AG04449 (cell line): ENCODE measurements around the gene ZNF774.

Experiments
- CTCF ChIA-PET: fragments of 350-600 bp; formaldehyde crosslinking; extraction: SDS; loops from one replicate; lab custom pipeline; 2021; ENCODE audit warnings: antibody characterized with exemption; lab: Yijun Ruan, JAX
- POLR2A ChIA-PET: fragments of 400-600, 350-600 bp; formaldehyde crosslinking; extraction: SDS; loops from one replicate; lab custom pipeline; 2020; ENCODE audit warnings: antibody characterized with exemption, inconsistent platforms; lab: Yijun Ruan, JAX
- DNase-seq: peaks from one replicate; pipeline ENCODE4 v3.0.0-alpha.2; 2010; ENCODE audit warnings: low read depth, low spot score
- H3K4me3 ChIP-seq: 2 replicates; pipeline ENCODE4 v1.5.1; 2011; ENCODE audit warnings: low read depth, mild to moderate bottlenecking, control low read depth, low read length
- CTCF ChIP-seq: IDR thresholded peaks from one replicate; pipeline ENCODE4 v1.5.1; 2011; ENCODE audit warnings: mild to moderate bottlenecking, moderate library complexity, low read length, control low read depth, inconsistent platforms; ENCODE audit not compliant: insufficient read depth; ENCODE audit errors: missing control alignments

ZNF774 gene

GRCh38 chr15:90315278-90315982 lies 36.7 kb upstream of the ZNF774 start:
- H3K4me3 ChIP-seq, result no peak overlapping the region
- DNase-seq, result no peak
- POLR2A ChIA-PET, result no interaction called here
- CTCF ChIA-PET, result interaction anchor here (0.7 to 6.8 kb wide), 5 partner anchors 11 to 332 kb away, joined by 3 to 86 read pairs (median 5); no protein-coding TSS in a partner anchor
- no peak for TF ChIP-seq CTCF

GRCh38 chr15:90316139-90316538 lies 35.9 kb upstream of the ZNF774 start:
- no peak for TF ChIP-seq CTCF
- no peak for DNase-seq
- CTCF ChIA-PET, result interaction anchor here (0.9 to 6.8 kb wide), 4 partner anchors 12 to 570 kb away, joined by 3 to 86 read pairs (median 8); no protein-coding TSS in a partner anchor
- POLR2A ChIA-PET, result no interaction called here
- no peak overlapping the region for H3K4me3 ChIP-seq

- no peak for TF ChIP-seq CTCF
- no peak overlapping the region for H3K4me3 ChIP-seq
- ChIA-PET CTCF (interaction anchor here (1.5 to 8.0 kb wide), 12 partner anchors 8 to 566 kb away, joined by 6 to 356 read pairs (median 23); partner anchors contain the start of gene FES), POLR2A (no interaction called here)
- DNase-seq, result no peak
These were observed 33.5 kb upstream of the ZNF774 start for GRCh38 chr15:90318591-90318990.

- H3K4me3 ChIP-seq, result 0 out of 2 replicates have a peak overlapping the region, but pooled peaks have one; percentile 12
- CTCF ChIA-PET, result interaction anchor here (0.6 to 8.0 kb wide), 83 partner anchors 10 to 614 kb away, joined by 3 to 356 read pairs (median 5); partner anchors contain the start of genes FES, HDDC3, IQGAP1 and UNC45A
- POLR2A ChIA-PET, result no interaction called here
- peak; percentile 58 for DNase-seq
- peak; percentile 98 for TF ChIP-seq CTCF
These were observed 31.8 kb upstream of the ZNF774 start for GRCh38 chr15:90320062-90320884.

- DNase-seq, result no peak
- ChIA-PET POLR2A (no interaction called here), CTCF (interaction anchor here (0.8 to 8.0 kb wide), 45 partner anchors 10 to 614 kb away, joined by 3 to 356 read pairs (median 8); partner anchors contain the start of genes FES, HDDC3 and UNC45A)
- no peak for TF ChIP-seq CTCF
- H3K4me3 ChIP-seq, result no peak overlapping the region
These were observed 31.2 kb upstream of the ZNF774 start for GRCh38 chr15:90320885-90321278.

- ChIA-PET CTCF (interaction anchor here (1.2 to 8.0 kb wide), 2 partner anchors 160 to 173 kb away, joined by 4 to 356 read pairs; no protein-coding TSS in a partner anchor), POLR2A (no interaction called here)
- no peak for TF ChIP-seq CTCF
- no peak overlapping the region for H3K4me3 ChIP-seq
- DNase-seq, result no peak
These were observed 29.5 kb upstream of the ZNF774 start for GRCh38 chr15:90322538-90322937.
